Parathyroid adenoma (tissue), 2 donors: Measurements from ENCODE around the gene PLIN5.

Experiments used
- H2AFZ ChIP-seq: fragments of 300-600 bp; sonication (generic); one replicate; pipeline ENCODE4 v1.7.0; 2017; ENCODE audit warnings: antibody characterized with exemption, mild to moderate bottlenecking
- H3K27ac ChIP-seq: fragments of 300-600 bp; sonication (generic); one replicate; pipeline ENCODE4 v1.7.0; 2017
- H3K27me3 ChIP-seq: fragments of 300-600 bp; sonication (generic); one replicate; pipeline ENCODE4 v1.7.0; 2017; ENCODE audit warnings: low read length; ENCODE audit not compliant: control insufficient read depth, insufficient read depth
- H3K36me3 ChIP-seq: fragments of 300-600 bp; sonication (generic); one replicate; pipeline ENCODE4 v1.7.0; 2017; ENCODE audit warnings: low read length; ENCODE audit not compliant: control insufficient read depth, insufficient read depth
- H3K4me1 ChIP-seq: fragments of 300-600 bp; sonication (generic); one replicate; pipeline ENCODE4 v1.7.0; 2017; ENCODE audit warnings: control low read depth
- H3K4me2 ChIP-seq: fragments of 300-600 bp; sonication (generic); one replicate; pipeline ENCODE4 v1.7.0; 2017; ENCODE audit warnings: low read length
- H3K4me3 ChIP-seq: fragments of 300-600 bp; sonication (generic); one replicate; pipeline ENCODE4 v1.7.0; 2017; ENCODE audit warnings: low read depth, low read length
- H3K79me2 ChIP-seq: fragments of 300-600 bp; sonication (generic); one replicate; pipeline ENCODE4 v1.7.0; 2017; ENCODE audit warnings: control low read depth
- H3K9ac ChIP-seq: fragments of 300-600 bp; sonication (generic); one replicate; pipeline ENCODE4 v1.7.0; 2017; ENCODE audit warnings: mild to moderate bottlenecking
- H3K9me3 ChIP-seq: fragments of 300-600 bp; sonication (generic); one replicate; pipeline ENCODE4 v1.7.0; 2017; ENCODE audit warnings: low read length; ENCODE audit not compliant: control insufficient read depth
- TF ChIP-seq, protein P1 (sequence below): fragments of 300-600 bp; sonication (generic); IDR thresholded peaks from one replicate; pipeline ENCODE4 v1.7.0; 2017; ENCODE audit warnings: antibody characterized with exemption, mild to moderate bottlenecking
- donor health status: primary hyperparathyroidism.

The PLIN5 gene

DNA sequence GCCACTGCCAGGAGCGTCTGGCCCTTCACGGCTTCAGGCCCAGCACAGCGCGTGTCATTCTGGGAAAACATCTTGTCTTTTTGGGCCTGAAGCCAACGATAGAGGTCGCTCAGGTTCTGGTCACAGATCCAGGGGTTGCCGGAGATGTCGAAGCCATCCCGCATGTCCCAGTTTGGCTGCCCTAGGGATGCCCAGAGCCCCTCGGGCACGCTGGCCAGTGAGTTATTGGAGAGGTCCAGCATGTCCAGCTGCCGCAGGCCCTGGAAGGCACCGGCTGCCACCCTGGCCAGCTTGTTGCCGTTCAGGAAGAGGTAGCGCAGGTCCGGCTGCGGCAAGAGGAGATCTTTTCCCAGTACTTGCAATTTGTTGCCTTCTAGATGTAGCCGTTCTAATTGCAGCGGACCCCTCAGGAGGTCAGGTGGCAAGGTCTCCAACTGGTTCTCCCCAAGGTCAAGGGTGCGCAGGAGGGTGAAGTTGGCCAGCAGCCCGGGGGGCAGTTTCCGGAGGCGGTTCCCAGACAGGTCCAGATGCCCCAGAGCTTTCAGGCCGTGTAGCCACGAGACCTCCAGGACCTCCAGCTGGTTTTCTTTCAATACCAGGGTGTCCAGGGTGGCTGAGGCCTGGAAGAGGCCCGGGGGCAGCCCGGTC lies 3.1 kb upstream of the PLIN5 start:
- no peaks in the 10 kb centered on the region for H3K4me1 ChIP-seq

DNA sequence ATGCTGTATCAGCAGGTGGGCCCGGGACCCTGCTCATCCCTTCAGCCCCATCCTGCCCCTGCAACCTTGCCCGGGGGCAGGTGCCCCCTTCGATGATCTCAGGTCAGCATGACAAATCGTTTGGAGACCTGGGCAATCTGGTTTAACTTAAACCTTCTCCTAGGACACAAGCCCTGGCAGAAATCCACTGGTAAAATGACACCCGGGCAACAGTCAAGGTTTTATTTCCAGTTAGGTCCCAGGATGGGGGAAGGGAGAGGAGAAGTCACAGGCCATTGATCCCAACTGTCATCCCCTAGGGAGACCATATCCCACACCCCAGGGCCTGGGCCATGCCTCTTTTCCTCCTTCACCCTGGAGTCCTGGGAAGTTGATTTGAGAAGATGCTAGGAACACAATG lies 1.8 kb upstream of the PLIN5 start:
- H2AFZ ChIP-seq, result no peak overlapping the region
- no peaks in the 10 kb centered on the region for H3K79me2 ChIP-seq
- no peaks in the 10 kb centered on the region for H3K27me3 ChIP-seq
- H3K4me2 ChIP-seq, result no peak overlapping the region
- H3K9ac ChIP-seq, result no peak overlapping the region
- H3K36me3 ChIP-seq, result no peaks in the 10 kb centered on the region
- H3K27ac ChIP-seq, result no peak overlapping the region
- no peak overlapping the region for H3K4me3 ChIP-seq
- no peaks in the 10 kb centered on the region for H3K4me1 ChIP-seq
- TF ChIP-seq, protein P1, sequence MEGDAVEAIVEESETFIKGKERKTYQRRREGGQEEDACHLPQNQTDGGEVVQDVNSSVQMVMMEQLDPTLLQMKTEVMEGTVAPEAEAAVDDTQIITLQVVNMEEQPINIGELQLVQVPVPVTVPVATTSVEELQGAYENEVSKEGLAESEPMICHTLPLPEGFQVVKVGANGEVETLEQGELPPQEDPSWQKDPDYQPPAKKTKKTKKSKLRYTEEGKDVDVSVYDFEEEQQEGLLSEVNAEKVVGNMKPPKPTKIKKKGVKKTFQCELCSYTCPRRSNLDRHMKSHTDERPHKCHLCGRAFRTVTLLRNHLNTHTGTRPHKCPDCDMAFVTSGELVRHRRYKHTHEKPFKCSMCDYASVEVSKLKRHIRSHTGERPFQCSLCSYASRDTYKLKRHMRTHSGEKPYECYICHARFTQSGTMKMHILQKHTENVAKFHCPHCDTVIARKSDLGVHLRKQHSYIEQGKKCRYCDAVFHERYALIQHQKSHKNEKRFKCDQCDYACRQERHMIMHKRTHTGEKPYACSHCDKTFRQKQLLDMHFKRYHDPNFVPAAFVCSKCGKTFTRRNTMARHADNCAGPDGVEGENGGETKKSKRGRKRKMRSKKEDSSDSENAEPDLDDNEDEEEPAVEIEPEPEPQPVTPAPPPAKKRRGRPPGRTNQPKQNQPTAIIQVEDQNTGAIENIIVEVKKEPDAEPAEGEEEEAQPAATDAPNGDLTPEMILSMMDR, result no peak
- no peaks in the 10 kb centered on the region for H3K9me3 ChIP-seq

More for the DNA sequence above, 3.1 kb upstream of the PLIN5 start:
- H3K4me2 ChIP-seq, result no peak overlapping the region
- TF ChIP-seq, protein P1, result no peak
- no peaks in the 10 kb centered on the region for H3K27me3 ChIP-seq
- H3K4me3 ChIP-seq, result no peak overlapping the region
- no peaks in the 10 kb centered on the region for H3K9me3 ChIP-seq
- H2AFZ ChIP-seq, result no peak overlapping the region
- no peaks in the 10 kb centered on the region for H3K36me3 ChIP-seq
- no peaks in the 10 kb centered on the region for H3K79me2 ChIP-seq
- no peak overlapping the region for H3K27ac ChIP-seq
- no peak overlapping the region for H3K9ac ChIP-seq

DNA sequence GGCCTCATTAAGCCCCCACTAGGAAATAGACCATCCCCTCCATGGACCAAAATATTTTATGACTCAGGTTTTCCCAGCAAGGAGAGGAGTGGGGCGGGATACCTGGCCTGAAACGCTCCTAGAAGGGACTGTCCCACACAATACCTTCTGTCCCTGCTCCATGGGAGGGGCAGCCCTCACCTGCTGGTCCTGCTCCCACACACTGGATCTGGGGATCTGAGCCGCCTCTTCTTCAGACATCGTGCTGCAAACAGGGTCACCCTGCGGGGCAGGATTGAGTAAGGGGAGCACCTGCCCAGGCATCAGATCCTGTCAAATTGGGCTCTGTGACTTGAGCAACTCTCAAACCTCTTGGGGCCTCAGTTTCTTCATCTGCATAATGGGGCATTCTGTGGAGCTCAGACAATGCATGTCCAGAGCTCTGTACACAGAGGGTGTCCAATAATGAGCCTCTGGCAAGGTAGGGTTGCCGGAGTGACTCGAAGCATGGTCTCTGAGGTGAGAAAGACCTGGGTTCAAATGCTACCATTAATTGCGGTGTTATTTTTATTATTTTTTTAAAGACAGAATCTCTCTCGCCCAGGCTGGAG lies 1.1 kb downstream of the PLIN5 start:
- no peaks in the 10 kb centered on the region for H3K79me2 ChIP-seq
- H3K9me3 ChIP-seq, result no peaks in the 10 kb centered on the region
- no peaks in the 10 kb centered on the region for H3K27me3 ChIP-seq
- no peak overlapping the region for H3K4me3 ChIP-seq
- no peaks in the 10 kb centered on the region for H3K36me3 ChIP-seq
- H3K4me1 ChIP-seq, result no peaks in the 10 kb centered on the region
- no peak overlapping the region for H3K9ac ChIP-seq
- no peak overlapping the region for H3K27ac ChIP-seq
- TF ChIP-seq, protein P1, result no peak
- no peak overlapping the region for H3K4me2 ChIP-seq
- H2AFZ ChIP-seq, result no peak overlapping the region

DNA sequence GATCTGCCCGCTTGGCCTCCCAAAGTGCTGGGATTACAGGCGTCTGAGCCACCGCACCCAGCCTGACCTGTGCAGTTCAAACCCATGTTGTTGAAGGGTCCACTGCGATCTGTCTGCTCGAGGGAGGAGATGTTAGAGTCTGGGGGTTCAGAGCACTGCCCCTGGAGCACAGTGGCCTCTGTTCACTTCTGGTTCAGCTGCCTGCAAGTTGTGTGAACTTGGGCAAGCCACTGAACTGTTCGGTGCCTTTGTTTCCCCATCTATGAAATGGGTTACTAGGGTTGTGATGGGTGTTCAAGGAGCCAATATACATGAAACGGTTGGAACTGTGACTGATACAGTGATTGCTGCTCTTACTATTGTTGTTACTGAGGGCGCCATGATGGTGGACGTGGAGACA lies 1.7 kb downstream of the PLIN5 start:
- TF ChIP-seq, protein P1, result no peak
- Histone ChIP-seq H3K4me1 (no peaks in the 10 kb centered on the region), H2AFZ (no peak overlapping the region), H3K9me3 (no peaks in the 10 kb centered on the region), H3K27ac (no peak overlapping the region), H3K36me3 (no peaks in the 10 kb centered on the region), H3K79me2 (no peaks in the 10 kb centered on the region), H3K27me3 (no peaks in the 10 kb centered on the region), H3K4me3 (no peak overlapping the region), H3K4me2 (no peak overlapping the region), H3K9ac (no peak overlapping the region)
